HepG2 (cell line): ENCODE results near the gene RCAN2. TPM values are rescaled to one million over a fixed set of nuclear protein-coding genes. Genes with fewer than 3 reads are reported as not detected.

Experiments used
- polyA plus RNA-seq, 8 experiments: library from polyadenylated mRNA; depleted of rRNA in 3 of 8; stranded (reverse) in 7 of 8; unstranded in 1 of 8; fragments of >200 nt; fragmentation: Illumina TruSeq in 4 of 8; extraction: Trizol in 4 of 8; gene quantifications; 2 replicates each; pipeline versions ENCODE4 v1.2.1 to v1.2.3, GENCODE V29; 2011 to 2016; ENCODE audit warnings: low read depth in 4 of 8, missing spikeins in 1 of 8, mixed read lengths in 1 of 8; ENCODE audit not compliant: insufficient read depth in 1 of 8
- total RNA-seq, 5 experiments: library from RNA; depleted of rRNA; stranded (reverse); fragments of >200 nt; fragmentation: Illumina TruSeq; extraction: Trizol; gene quantifications; 2 replicates each; pipeline ENCODE4 v1.2.3, GENCODE V29; 2016; ENCODE audit warnings: low read depth in 1 of 5

RCAN2 gene
- total and polyA plus RNA-seq, 2 of the 13 experiments (the other 11 are each of a cell fraction or from before 2014, with no cell fraction given), result not detected

Other genes with a start within 250 kb of the RCAN2 start
- gene CYP39A1, start 161.4 kb upstream of the RCAN2 start, total RNA-seq (2016; rRNA removed; fragmentation: Illumina TruSeq; extraction: Trizol), result not detected in 2 replicates
- 0.04 and 0.13 TPM in 2 replicates for gene CYP39A1, start 161.4 kb upstream of the RCAN2 start, polyA plus RNA-seq (2011; rRNA removed)
- 0.32 and 0.46 TPM in 2 replicates for gene SLC25A27, start 161.5 kb upstream of the RCAN2 start, total RNA-seq (2016; rRNA removed; fragmentation: Illumina TruSeq; extraction: Trizol)
- 1.3 and 1.8 TPM in 2 replicates for gene SLC25A27, start 161.5 kb upstream of the RCAN2 start, polyA plus RNA-seq (2011; rRNA removed)
- gene TDRD6, start 196.4 kb upstream of the RCAN2 start, total RNA-seq (2016; rRNA removed; fragmentation: Illumina TruSeq; extraction: Trizol), result not detected in 2 replicates
- 0.01 TPM in 1 of 2 replicates, not detected in the other for gene TDRD6, start 196.4 kb upstream of the RCAN2 start, polyA plus RNA-seq (2011; rRNA removed)
- gene PLA2G7, start 243.9 kb upstream of the RCAN2 start, total RNA-seq (2016; rRNA removed; fragmentation: Illumina TruSeq; extraction: Trizol), result not detected in 2 replicates
- not detected in 2 replicates for gene PLA2G7, start 243.9 kb upstream of the RCAN2 start, polyA plus RNA-seq (2011; rRNA removed)